GM21786 (cell line): ENCODE data around the gene GPR149.
"Not testable (repeated sequence)": the region's sequence is repeated elsewhere in the genome, so short reads cannot be mapped to it uniquely, and the experiment has no call there.

Source experiments
- ATAC-seq: cut with Tn5 transposase; IDR thresholded peaks from one replicate; pipeline ENCODE4 v1.9.1; 2021; ENCODE audit not compliant: unreplicated experiment

The GPR149 gene, protein sequence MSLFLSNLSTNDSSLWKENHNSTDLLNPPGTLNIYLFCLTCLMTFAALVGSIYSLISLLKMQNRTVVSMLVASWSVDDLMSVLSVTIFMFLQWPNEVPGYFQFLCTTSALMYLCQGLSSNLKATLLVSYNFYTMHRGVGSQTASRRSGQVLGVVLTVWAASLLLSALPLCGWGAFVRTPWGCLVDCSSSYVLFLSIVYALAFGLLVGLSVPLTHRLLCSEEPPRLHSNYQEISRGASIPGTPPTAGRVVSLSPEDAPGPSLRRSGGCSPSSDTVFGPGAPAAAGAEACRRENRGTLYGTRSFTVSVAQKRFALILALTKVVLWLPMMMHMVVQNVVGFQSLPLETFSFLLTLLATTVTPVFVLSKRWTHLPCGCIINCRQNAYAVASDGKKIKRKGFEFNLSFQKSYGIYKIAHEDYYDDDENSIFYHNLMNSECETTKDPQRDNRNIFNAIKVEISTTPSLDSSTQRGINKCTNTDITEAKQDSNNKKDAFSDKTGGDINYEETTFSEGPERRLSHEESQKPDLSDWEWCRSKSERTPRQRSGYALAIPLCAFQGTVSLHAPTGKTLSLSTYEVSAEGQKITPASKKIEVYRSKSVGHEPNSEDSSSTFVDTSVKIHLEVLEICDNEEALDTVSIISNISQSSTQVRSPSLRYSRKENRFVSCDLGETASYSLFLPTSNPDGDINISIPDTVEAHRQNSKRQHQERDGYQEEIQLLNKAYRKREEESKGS

DNA sequence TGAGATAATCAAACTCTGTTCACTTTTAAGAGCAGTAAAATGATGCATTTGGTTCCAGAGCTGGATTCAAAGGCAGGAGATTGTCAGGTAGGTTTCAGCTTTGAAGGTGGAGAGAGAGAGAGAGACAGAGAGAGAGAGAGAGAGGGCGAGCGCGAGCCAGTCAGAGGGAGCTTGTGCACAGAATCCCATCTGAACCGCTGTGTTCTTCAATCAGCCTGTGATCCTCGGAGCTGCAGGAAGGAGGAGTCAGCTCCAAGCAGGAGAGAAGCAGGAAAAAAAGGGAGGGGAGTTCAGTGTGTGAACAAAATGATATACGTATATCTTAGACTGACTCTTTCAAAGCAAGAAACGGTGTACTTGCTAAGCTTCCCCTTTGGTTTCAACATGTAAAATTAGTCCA lies at the start of gene GPR149:
GPR149 (minus strand) TSS at position 177 of the 400 bp plus-strand sequence. CDS start 575 bp downstream, outside the sequence.
- ATAC-seq: no peak

DNA sequence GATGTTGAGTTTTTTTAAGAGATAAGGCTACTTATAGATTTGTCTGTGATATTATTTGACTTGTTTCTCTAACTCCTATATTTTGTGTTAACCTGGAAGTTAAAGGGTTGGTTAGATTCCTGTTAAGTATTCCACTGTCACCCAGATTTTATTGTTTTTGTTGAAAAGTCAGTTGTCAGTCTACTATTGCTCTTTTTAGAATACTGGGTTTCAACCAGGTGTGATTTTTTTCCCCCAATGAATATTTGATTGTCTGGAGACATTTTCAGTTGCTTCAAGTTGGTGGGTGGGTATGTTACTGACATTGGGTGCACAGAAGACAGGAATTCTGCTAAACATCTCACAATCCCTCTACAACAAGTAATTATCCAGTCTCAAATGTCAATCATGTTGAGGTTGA lies 43.8 kb upstream of the GPR149 start:
- ATAC-seq: no peak

DNA sequence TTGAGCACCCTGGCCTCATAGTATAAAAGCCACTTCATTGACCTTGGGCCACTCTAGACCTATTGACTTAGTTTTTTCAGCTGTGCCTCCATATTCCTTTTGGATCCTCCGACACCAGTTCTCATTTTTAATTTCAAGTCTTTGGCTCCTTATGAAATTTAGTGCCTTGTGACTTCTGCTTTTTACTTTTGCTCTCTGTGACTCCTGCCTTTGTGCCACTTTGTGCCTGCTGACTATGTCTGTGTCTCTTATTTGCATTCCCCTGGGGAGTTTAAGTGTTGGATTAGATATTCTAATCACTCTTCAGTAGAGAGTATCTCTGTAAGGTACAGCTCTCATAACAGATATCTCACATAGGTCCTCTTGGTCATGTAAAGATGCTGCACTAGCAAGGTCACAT lies 39.6 kb upstream of the GPR149 start:
- no peak for ATAC-seq

DNA sequence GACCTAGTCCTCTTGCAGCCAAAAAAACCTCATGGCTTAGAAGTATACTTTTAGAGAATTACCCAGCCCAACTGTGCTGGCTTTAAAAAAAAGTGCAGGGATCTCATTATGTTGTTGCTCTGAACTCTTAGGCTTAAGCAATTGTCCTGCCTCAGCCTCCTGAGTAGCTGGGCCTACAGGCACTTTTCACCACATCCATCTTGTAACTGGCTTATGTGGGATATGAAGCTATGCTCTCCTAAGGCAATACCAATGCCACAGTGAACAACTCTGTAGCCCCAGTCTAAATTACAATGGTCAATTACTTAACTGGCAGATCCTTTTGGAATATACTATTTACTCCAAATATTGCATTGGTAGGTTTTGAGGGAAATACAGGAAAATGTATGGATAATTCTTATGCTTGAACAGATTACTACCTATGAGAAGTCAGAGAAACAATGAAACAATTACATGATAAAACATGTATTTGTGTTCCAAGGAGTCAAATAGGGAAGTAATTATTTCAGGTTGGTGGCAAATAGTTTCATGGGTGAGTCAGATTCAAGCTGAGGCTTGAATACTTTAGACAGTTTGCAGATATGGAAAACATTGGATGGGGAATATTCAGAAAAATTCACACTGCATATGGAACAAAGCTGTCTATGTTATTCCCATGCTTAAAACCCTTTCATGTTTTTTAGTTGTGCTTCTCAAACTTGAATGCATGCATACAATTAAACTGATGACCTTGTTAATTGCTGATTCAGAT lies 34.6 kb upstream of the GPR149 start:
- ATAC-seq: no peak

DNA sequence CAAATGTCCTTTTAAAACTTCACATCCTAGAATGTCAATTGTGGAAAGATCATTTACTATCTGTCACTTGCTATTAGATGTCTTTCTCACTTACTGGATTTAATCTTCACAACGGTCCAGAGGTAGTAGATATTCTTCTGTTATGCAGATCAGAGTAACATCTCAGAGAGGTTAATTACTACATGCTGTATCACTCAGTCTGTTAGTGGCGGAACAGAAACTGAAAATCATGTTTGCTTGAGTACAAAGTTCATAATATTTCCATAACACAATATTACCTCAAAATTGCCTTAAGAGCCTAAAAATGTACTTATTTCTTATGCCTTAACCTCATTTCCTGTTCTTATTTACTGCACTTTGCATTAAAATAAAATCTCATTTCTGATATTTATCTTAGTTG lies 28.6 kb upstream of the GPR149 start:
- ATAC-seq: no peak

DNA sequence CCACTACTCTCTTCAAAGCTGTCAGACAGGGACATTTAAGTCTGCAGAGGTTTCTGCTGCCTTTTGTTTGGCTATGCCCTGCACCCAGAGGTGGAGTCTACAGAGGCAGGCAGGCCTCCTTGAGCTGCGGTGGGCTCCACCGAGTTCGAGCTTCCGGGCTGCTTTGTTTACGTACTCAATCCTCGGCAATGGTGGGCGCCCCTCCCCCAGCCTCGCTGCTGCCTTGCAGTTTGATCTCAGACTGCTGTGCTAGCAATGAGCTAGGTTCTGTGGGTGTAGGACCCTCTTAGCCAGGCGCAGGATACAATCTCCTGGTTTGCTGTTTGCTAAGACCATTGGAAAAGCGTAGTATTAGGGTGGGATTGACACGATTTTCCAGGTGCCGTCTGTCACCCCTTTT lies 9.1 kb upstream of the GPR149 start:
- ATAC-seq: not testable (repeated sequence)

DNA sequence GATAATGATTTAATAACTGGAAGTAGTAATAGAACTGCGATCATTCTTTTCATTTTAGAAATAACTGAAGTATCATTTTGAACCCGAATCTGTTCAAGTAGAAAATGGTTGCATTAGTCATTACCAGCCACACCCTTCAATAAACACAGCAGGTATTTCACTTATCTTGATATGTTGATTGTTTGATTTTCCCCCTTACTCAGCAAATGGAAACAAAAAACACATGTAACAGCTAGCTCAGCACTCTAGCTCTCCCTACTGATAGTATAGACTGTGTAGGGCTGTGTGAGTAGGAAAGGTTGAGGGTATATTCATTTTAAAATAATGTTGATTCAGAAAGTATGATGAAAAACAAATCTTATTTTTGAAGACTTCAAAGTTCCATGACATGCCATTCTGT lies 1.1 kb upstream of the GPR149 start:
- ATAC-seq: no peak

DNA sequence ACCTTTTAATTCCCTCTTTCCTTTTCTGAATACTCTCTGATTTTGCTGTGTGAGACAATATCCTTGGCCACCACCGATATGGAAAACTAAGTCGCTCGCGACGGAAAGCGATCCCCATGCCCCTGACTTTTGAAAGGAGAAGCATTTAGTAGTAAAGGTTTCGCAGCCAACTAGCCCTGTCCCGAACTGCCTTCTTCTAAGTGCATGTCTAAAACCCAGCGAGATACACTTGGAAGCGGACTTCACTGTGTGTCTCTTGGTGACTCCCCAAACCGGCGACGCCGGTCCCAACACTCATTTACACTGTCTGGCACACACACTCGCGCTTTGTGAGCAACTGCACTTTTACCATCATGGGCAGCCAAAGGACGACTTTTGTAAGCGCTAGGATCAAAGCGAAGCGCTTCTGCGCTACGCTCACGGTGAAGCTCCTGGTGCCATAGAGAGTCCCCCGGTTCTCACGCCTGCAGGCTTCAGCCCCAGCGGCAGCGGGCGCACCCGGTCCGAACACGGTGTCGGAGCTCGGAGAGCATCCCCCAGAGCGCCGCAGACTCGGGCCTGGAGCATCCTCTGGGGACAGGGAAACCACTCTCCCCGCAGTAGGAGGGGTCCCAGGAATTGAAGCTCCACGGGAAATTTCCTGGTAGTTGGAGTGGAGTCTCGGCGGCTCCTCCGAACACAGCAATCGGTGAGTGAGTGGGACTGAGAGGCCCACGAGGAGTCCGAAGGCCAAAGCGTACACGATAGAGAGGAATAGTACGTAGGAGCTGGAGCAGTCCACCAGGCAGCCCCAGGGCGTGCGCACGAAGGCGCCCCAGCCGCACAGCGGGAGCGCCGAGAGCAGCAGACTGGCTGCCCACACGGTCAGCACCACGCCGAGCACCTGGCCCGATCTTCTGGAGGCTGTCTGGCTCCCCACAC lies 1.4 kb downstream of the GPR149 start:
- ATAC-seq: no peak

DNA sequence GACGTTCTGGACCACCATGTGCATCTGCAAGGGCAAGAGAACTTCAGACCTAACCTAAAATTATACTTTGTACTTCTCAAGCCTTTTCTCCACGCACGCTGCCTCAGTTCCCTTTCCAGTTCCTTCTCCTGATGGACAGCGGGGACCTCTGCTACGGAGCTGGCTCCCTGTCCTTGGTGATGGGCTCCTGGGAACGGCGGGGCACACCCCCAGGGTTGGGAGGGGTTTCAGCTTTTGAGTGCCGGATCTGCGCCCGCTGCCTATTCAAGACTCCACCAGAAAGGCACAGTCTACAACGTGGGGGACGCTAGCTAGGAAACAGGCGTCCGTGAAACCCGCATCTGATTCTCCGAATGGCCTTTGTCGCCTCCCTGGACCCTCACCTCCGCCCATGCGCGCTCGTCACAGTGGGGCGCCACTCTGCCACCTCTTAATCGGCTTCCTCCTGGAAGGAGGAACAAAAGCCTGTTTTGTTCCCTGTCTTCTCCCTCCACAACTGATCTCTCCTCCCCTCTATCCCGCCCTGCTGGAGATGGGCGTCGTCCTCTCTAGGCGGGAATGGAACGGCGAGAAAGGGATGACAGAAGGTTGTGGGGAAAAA lies 2.2 kb downstream of the GPR149 start:
- no peak for ATAC-seq

DNA sequence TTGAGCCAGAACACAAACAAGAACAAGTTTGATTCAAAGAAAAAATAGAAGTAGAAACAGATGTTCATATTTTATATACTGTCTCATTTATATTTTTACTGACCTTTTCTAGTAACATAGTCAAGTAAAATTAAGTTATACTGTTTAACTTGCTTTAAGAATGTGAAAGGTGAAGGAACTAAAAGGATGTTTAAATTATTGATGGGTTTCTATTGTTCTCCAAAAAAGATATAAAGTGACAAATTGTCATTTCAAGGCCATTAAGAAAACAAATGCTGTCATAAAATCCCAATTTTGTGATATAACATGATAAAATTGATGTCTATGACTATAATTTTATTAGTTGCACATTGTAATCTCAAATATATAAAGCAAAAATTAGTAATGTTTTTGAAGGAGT lies 7.3 kb downstream of the GPR149 start:
- no peak for ATAC-seq

DNA sequence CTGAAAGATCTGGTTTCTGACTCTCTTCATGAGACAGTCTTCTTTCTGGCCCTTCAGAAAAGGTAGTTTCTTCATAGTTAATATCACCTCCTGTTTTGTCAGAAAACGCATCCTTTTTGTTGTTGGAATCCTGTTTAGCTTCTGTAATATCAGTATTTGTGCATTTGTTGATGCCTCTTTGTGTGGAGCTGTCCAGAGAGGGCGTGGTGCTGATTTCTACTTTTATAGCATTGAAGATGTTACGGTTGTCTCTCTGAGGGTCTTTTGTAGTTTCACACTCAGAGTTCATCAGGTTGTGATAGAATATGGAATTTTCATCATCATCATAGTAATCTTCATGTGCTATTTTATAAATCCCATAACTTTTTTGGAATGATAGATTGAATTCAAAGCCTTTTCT lies 8.9 kb downstream of the GPR149 start:
- ATAC-seq: no peak

DNA sequence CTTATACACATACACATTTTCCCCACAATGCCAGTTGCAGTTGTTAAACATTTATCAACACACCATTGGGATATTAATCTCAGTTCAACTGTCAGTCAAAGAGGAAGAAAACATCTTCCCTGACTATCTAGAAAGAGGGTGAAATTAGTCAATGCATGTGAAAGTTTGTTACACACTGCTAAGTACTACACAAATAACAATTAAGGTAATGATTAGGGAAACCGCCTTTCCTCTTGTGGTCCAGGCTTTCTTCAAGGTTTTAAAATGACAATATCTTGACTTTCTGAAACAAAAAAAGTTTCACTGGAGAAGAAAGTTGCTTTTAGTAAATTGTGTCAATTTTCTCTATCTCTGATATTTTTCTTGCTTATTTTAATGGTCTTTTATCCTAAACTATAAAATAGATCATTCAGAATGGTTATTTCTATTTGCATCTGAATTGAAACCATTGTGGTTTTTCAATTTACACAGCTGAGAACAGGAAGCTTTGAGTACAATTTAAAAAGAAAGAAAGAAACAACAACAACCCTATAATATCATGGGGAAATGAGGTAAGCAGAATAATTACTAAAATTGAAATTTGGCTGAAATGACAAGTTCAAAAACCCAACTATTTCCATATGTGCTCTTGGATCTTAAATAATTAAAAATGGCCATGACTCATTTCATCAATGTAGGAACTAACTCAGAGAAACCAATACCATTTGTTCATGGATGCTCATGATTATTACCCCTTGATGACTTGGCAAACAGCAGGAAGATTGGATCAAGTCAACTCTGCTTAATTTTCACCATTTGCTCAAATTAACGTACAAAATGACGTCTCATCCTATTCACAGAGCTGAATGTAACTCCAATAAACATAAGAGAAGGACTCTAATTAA lies 31.7 kb downstream of the GPR149 start:
- ATAC-seq: peak; percentile 97

DNA sequence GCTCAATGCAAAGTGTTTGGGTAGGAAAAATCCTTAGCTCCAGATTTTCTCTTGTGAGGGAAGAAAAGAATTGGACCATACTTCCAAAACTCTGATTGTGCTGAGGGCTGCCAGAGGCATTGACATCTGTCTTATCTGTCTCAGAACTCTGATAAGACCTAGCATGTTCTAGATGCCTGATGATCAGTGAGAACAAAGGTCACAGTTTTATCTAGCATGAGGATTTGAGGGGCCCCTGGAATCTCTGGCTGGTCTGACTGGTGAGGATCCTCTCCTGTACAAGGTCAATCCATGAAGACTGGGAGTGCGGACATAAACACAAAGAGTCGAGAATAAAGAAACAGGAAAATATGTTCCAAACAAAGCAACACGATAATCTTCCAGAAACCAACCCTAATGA lies 40.1 kb downstream of the GPR149 start:
- ATAC-seq: no peak

DNA sequence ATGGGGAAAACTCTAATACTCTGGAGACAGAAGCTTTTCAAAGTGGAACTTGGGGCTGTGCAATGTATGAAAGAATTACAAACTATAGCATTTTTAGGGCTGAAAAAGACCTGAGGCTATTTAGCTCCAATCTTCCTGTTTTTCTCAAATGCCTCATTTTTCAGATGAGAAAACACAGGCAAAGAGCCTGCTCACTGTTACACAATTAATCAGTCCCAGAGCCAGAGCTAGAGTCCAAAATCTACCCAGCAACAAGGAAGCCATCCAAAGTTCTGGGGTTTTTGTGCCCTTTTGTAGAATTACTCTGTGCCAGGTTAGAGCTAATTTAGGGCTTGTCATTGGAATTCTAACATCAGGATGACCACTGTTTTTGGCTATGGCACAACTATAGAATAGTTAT lies 45.5 kb downstream of the GPR149 start:
- ATAC-seq: no peak

DNA sequence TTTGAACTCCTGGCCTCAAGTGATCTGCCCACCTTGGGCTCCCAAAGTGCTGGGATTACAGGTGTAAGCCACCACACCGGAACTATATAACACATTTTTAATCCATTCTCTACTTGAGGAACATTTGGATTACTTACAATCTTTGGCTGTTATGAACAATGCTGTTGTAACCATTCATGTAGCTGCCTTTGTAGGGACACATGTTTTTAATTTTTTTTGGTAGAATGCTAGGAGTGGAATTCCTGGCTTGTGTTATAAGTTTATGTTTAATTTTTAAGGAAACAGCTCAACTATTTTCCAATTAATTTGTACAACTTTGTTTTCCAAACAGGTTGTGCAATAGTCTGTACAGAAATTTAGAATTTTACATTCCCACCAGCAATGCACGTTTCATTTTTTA lies 51.7 kb downstream of the GPR149 start:
- no peak for ATAC-seq

DNA sequence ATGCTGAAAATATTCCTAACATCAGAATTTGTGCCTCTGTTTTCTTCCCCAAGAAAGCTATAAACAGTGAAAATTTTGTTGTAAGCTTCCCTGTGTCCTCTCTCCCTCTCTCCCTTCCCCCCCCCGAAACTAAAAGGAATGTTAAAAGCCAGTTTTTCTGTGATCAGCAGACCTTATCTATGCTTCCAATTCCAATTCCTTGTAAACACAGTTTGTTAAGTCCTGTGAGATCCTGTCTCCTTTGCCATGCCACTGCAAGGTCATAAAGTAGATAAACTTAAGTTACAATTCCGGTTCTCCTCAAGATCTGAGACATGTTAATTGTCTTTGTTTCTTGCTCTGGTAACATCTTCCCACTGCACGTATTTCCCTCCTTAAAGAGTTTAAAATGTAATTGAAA lies 62.8 kb downstream of the GPR149 start:
- ATAC-seq: no peak

DNA sequence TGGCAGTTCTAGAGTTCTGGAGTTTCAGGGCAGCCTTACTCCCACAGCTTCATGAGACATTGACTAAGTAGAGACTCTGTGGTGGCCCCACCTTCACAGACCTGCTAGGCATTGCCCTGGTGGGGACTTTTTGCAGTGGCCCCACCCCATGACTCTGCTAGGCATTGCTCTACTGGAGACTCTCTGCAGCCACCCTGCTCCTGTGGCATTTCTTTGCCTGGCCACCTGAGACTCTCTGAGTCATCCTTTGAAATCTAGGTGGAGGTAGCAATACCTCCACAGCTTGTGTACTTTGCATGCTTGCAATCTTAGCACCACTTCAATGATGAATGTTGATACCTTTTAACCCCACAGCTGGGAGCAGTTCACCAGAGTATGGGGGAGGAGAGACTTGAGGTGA lies 65.1 kb downstream of the GPR149 start:
- no peak for ATAC-seq

DNA sequence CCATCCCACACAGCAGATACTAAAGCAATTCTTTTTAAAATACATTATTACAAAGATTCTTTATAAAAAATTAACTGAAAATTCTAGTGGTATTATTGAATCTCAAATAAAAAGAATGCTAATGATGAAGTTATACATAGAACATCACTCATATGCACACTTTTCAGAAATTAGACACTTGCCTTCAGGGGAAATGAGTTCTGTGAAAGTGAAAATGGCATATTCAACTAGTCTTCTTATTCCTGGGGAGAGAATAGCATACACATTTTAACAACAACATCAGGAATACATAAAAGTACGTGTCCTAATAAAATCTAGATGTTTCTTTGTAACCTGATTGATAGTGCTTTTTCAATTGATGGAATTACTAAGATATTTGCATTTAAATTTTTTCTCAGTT lies 68.9 kb downstream of the GPR149 start:
- no peak for ATAC-seq

DNA sequence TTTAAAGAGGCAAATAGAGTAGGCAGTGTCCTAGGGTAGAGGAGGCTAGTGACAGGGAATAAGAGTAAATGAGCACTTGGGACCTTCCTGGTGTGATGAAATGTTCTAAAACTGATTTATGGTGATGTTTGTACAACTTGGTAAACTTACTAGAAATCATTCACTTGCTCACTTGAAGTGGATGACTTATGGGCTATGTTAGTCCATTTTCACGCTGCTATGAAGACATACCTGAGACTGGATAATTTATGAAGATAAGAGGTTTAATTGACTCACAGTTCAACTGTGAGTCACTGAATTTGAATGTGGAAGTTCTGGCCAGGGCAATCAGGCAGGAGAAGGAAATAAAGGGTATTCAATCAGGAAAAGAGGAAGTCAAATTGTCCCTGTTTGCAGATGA lies 74.0 kb downstream of the GPR149 start:
- no peak for ATAC-seq
